Measurements from ENCODE around the gene CCDC12.

- no peak for TF ChIP-seq CTCF (IDR thresholded peaks at IDR 0.05)
- no peak for TF ChIP-seq POLR2A (IDR thresholded peaks at IDR 0.05)
Measured at GRCh38 chr3:46904303-46905212, 72.0 kb downstream of the CCDC12 start.

Measured in adrenal gland (tissue), 5 donors.